Kasumi-1 (cell line): Measurements from ENCODE around the gene ABCA5.
A peak's percentile ranks its signal among the peaks of the same experiment; 100 is the strongest.

Experiments used
- DNase-seq, 2 experiments: peaks; one replicate each; lab custom pipeline; 2025; lab: John Stamatoyannopoulos, UW

The ABCA5 gene

GRCh38 chr17:69327060-69327831 is at the start of gene ABCA5:
Gene ABCA5 (minus strand): TSS chr17:69327133. CDS start chr17:69314415, 12,718 bp downstream.
- DNase-seq = peak; percentile 41 to 51

- DNase-seq = no peak
These were observed 48.3 kb upstream of the ABCA5 start for GRCh38 chr17:69375229-69375628.

GRCh38 chr17:69373069-69373468 is 46.1 kb upstream of the ABCA5 start:
- no peak for DNase-seq

DNA sequence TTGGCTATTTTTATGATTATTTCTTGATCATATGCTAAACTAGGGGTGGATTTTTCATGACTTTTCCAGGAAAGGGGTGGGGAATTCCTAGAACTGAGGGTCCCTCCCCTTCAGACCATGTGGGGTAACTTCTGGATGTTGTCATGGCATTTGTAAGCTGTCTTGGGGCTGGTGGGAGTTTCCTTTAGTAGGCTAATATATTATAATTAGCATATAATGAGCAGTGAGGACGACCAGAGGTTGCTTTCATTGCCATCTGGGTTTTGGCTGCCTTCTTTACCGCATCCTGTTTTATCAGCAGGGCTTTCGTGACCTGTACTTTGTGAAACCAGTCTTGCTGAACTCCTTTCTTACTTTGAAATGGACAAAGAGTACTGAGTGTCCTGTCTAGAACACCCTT is 40.4 kb upstream of the ABCA5 start:
- DNase-seq = no peak

- no peak for DNase-seq
These were observed 36.7 kb upstream of the ABCA5 start for GRCh38 chr17:69363488-69364210.

- DNase-seq = no peak
These were observed 34.2 kb upstream of the ABCA5 start for GRCh38 chr17:69361156-69361555.

DNA sequence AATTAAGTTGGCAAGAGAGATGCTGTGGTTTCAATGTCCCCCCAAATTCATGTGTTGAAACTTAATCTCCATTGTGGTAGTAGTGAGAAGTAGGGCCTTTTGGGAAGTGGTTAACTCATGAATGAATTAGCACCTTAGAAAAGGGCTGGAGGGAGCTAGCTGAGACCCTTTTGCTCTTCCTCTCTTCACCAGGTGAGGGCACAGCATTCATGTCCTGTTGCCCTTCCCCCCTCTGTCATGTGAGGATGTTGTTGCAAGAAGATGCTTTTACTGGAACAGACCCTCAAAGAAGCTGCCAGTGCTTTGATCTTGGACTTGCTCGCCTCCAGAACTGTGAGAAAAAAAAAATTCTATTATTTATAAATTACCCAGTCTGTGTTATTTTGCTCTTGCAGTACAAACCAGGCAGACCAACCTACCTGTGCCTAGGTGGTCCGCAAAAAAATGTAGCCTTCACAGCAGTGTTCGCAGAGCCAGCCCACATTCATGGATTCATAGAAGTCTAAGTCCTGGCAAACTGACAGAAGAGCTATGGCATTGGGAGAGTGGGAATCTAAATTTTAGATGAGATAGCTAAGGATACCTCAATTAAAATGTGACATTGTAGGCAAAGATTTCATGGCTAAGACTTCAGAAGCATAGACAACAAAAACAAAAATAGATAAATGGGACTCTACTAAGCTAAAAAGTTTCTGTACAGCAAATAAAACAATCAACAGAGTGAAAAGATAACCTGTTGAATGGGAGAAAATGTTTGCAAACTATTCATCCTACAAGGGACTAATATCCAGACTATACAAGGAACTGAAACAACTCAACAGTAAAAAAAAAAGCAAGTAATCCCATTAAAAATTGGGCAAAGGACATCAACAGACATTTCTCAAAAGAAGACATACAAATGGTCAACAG is 32.0 kb upstream of the ABCA5 start:
- no peak for DNase-seq

DNA sequence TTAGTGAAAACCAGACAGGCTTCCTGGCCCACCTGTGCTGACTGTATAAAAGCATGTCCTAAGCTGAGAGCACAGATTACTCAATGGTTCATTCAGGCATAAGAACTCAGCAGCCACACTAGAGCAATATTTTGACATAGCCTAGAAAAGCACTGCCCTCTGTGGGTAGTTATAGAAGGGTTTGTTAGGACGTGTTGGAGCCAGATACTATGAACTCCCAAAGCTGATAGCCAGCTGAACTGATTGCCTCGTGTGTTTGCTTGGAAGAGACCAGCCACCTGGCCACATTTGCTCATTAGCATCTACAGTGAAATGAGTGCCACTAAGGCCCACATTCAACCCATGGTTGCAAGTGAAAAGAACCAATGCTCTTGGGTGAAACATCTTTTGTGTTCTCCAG is 30.8 kb upstream of the ABCA5 start:
- DNase-seq = no peak

DNA sequence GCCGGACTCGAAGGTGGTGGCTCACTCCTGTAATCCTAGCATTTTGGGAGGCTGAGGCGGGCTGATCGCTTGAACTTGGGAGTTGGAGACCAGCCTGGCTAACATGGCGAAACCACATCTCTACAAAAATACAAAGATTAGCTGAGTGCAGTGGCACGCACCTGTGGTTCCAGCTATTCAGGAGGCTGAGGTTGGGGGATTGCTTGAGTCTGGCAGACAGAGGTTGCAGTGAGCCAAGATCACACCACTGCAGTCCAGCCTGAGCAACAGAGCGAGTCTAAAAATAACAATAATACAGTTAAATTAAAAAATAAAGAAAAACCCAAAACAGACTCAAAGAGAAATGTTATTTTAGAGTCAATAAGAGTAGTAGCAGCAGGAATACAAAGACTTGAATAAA is 29.7 kb upstream of the ABCA5 start:
- no peak for DNase-seq

- no peak for DNase-seq
These were observed 24.0 kb upstream of the ABCA5 start for GRCh38 chr17:69350911-69351310.

DNA sequence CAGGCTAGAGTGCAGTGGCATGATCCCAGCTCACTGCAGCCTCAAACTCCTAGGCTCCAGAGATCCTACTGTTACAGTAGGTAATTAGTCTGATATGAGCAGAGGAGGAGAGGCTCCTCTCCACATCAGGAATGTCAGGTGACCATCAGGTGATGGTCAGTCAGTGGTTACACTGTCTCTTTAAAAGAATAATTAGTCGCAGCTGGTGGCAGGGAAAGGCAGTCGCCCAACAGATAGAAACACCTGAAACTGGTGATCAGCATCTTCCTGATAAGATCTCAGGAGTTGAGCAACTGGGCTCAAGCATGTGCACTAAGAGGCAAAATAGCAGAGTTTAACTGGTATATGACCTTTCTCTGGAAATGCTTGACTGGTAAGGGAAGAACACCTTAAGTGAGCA is 21.5 kb upstream of the ABCA5 start:
- DNase-seq = no peak

DNA sequence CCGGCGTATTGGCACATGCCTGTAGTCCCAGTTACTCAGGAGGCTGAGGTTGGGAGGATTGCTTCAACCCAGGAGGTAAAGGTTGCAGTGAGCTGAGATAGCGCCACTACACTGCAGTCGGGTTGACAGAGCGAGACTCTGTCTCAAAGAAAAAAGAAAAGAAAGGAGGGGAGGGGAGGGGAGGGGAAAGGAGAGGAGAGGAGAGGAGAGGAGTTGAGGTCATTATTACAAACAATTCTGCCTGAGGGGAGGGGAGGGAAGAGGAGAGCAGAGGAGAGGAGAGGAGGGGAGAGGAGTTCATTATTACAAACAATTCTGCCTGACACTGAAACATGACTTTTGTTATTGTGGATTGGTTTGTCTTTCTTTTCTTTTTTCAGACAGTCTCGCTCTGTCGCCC is 19.8 kb upstream of the ABCA5 start:
- no peak for DNase-seq

- no peak for DNase-seq
These were observed 18.0 kb upstream of the ABCA5 start for GRCh38 chr17:69344939-69345338.

GRCh38 chr17:69342896-69343644 is 16.1 kb upstream of the ABCA5 start:
- DNase-seq = no peak

DNA sequence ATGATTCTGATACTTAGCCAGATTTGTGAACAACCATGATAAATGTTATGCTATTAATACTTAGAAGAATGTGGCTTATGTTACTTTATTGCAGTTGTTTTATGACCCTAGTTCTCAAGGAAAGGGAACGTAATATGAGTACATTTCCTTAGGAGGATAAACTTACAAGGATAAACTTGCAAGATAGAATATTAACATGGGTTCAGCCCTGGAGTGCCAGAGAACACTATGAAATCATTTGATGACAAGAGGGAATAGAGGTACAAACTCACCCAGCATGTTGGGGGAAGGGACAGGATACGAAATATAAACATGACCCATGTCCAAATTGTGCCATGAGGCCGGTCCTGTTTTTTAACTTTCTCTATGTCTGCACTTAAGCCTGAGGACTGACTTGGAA is 13.0 kb upstream of the ABCA5 start:
- no peak for DNase-seq

DNA sequence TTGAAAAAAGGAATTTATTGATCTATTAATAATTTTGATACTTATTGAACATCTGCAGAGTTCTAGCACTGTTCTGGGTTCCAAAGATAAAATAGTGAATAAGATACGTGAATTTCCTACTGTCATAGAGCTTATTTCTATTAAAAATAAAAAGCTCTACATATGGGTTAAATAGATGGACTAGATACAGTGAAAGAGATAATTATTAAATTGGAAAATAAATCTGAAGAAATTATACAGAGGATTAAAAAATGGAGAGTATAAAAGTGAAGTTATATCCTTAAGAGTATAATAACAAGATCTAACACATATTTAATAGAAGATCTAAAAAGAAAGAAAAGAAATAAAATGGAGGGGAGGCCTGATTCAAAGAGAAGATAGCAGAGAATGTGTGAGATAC is 10.1 kb upstream of the ABCA5 start:
- no peak for DNase-seq

GRCh38 chr17:69336580-69336979 is 9.6 kb upstream of the ABCA5 start:
- DNase-seq = no peak

- DNase-seq = peak; percentile 67 to 75
These were observed 8.1 kb upstream of the ABCA5 start for GRCh38 chr17:69335058-69335457.

DNA sequence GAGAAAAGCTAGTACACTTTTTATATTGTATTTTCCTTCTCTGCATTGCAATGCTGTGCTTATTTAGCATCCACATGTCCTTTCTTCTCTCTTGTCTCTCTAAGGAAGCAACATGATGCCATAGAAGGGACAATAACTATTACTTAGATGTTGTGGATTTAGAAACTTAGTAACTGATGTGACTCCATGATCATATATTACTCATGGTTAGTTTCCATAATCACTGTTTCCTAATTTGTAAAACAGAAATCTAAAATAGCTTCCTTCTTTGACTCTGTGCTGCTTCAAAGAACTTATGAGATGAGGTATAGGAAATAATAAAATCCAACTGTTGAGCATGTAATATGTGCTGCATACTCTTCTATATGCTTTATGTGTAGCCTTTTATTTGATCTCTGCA is 6.6 kb upstream of the ABCA5 start:
- no peak for DNase-seq

GRCh38 chr17:69331756-69332155 is 4.8 kb upstream of the ABCA5 start:
- DNase-seq = no peak

- no peak for DNase-seq
These were observed 415 bp downstream of the ABCA5 start for GRCh38 chr17:69326377-69327059.
